IPS-15b (cell line): ENCODE measurements around the gene FHL1.
A peak's percentile ranks its signal among the peaks of the same experiment; 100 is the strongest.
"Not testable (repeated sequence)": the region's sequence is repeated elsewhere in the genome, so short reads cannot be mapped to it uniquely, and the experiment has no call there.

ENCODE experiments used
- H3K27me3 ChIP-seq: one replicate; pipeline ENCODE4 v1.6.1; 2013; ENCODE audit warnings: low read length; ENCODE audit not compliant: control insufficient read depth, insufficient read depth
- H3K36me3 ChIP-seq: one replicate; pipeline ENCODE4 v1.6.1; 2013; ENCODE audit warnings: low read length; ENCODE audit not compliant: control insufficient read depth, insufficient read depth
- H3K4me1 ChIP-seq: one replicate; pipeline ENCODE4 v1.6.1; 2013; ENCODE audit warnings: mild to moderate bottlenecking, low read length; ENCODE audit not compliant: control insufficient read depth, insufficient read depth
- H3K4me3 ChIP-seq: one replicate; pipeline ENCODE4 v1.5.1; 2013; ENCODE audit warnings: low read depth, low read length
- H3K9ac ChIP-seq: one replicate; pipeline ENCODE4 v1.6.1; 2013; ENCODE audit warnings: low read depth, mild to moderate bottlenecking, low read length
- H3K9me3 ChIP-seq: one replicate; pipeline ENCODE4 v1.6.1; 2013; ENCODE audit warnings: mild to moderate bottlenecking, low read length; ENCODE audit not compliant: control insufficient read depth, insufficient read depth

Gene FHL1

GRCh38 chrX:136147315-136147901 lies at the start of gene FHL1:
FHL1 (plus strand) TSS chrX:136147533.
- Histone ChIP-seq H3K9me3 (peaks cover 3% of the 10 kb centered on the region), H3K9ac (peak within 1 kb of the TSS; percentile 54), H3K36me3 (no peaks in the 10 kb centered on the region), H3K4me3 (peak within 1 kb of the TSS; percentile 69), H3K4me1 (peaks cover 2% of the 10 kb centered on the region), H3K27me3 (peaks cover 21% of the 10 kb centered on the region)

GRCh38 chrX:136097871-136098805 lies 49.2 kb upstream of the FHL1 start:
- Histone ChIP-seq H3K9ac (no peak overlapping the region), H3K27me3 (no peaks in the 10 kb centered on the region), H3K9me3 (no peaks in the 10 kb centered on the region), H3K4me1 (no peaks in the 10 kb centered on the region), H3K4me3 (no peak overlapping the region), H3K36me3 (no peaks in the 10 kb centered on the region)

- Histone ChIP-seq H3K9me3 (no peaks in the 10 kb centered on the region), H3K36me3 (no peaks in the 10 kb centered on the region), H3K27me3 (no peaks in the 10 kb centered on the region), H3K9ac (no peak overlapping the region), H3K4me3 (no peak overlapping the region), H3K4me1 (no peaks in the 10 kb centered on the region)
These were observed 42.4 kb upstream of the FHL1 start for GRCh38 chrX:136104936-136105335.

GRCh38 chrX:136106920-136107528 lies 40.3 kb upstream of the FHL1 start:
- Histone ChIP-seq H3K4me1 (no peaks in the 10 kb centered on the region), H3K9ac (no peak overlapping the region), H3K36me3 (no peaks in the 10 kb centered on the region), H3K4me3 (no peak overlapping the region), H3K27me3 (no peaks in the 10 kb centered on the region), H3K9me3 (no peaks in the 10 kb centered on the region)

- H3K4me1 ChIP-seq, H3K27me3 ChIP-seq, H3K4me3 ChIP-seq, H3K9me3 ChIP-seq, H3K36me3 ChIP-seq, H3K9ac ChIP-seq: not testable (repeated sequence)
These were observed 38.4 kb upstream of the FHL1 start for GRCh38 chrX:136108905-136109304.

GRCh38 chrX:136112286-136112685 lies 35.0 kb upstream of the FHL1 start:
- Histone ChIP-seq H3K36me3 (no peaks in the 10 kb centered on the region), H3K27me3 (no peaks in the 10 kb centered on the region), H3K4me3 (no peak overlapping the region), H3K4me1 (no peaks in the 10 kb centered on the region), H3K9me3 (no peaks in the 10 kb centered on the region), H3K9ac (no peak overlapping the region)

- H3K4me1 ChIP-seq = no peaks in the 10 kb centered on the region
These were observed 34.6 kb upstream of the FHL1 start for GRCh38 chrX:136112778-136113177.

GRCh38 chrX:136115126-136115903 lies 32.0 kb upstream of the FHL1 start:
- H3K4me1 ChIP-seq = no peaks in the 10 kb centered on the region
- H3K36me3 ChIP-seq = no peaks in the 10 kb centered on the region
- H3K9ac ChIP-seq = no peak overlapping the region
- H3K9me3 ChIP-seq = no peaks in the 10 kb centered on the region
- H3K4me3 ChIP-seq = no peak overlapping the region
- no peaks in the 10 kb centered on the region for H3K27me3 ChIP-seq

More at GRCh38 chrX:136112778-136113177, 34.6 kb upstream of the FHL1 start:
- Histone ChIP-seq H3K27me3 (no peaks in the 10 kb centered on the region), H3K36me3 (no peaks in the 10 kb centered on the region), H3K9ac (no peak overlapping the region), H3K9me3 (no peaks in the 10 kb centered on the region), H3K4me3 (no peak overlapping the region)

- H3K4me1 ChIP-seq = no peaks in the 10 kb centered on the region
- H3K9ac ChIP-seq = no peak overlapping the region
- no peak overlapping the region for H3K4me3 ChIP-seq
- no peaks in the 10 kb centered on the region for H3K27me3 ChIP-seq
- H3K9me3 ChIP-seq = no peaks in the 10 kb centered on the region
- H3K36me3 ChIP-seq = no peaks in the 10 kb centered on the region
These were observed 31.4 kb upstream of the FHL1 start for GRCh38 chrX:136115904-136116297.

GRCh38 chrX:136121788-136122187 lies 25.5 kb upstream of the FHL1 start:
- no peaks in the 10 kb centered on the region for H3K4me1 ChIP-seq
- H3K27me3 ChIP-seq = no peaks in the 10 kb centered on the region
- H3K9me3 ChIP-seq = no peaks in the 10 kb centered on the region
- H3K4me3 ChIP-seq = no peak overlapping the region
- no peaks in the 10 kb centered on the region for H3K36me3 ChIP-seq
- H3K9ac ChIP-seq = no peak overlapping the region

GRCh38 chrX:136122207-136122606 lies 25.1 kb upstream of the FHL1 start:
- no peaks in the 10 kb centered on the region for H3K4me1 ChIP-seq
- H3K4me3 ChIP-seq = no peak overlapping the region
- H3K9ac ChIP-seq = no peak overlapping the region
- H3K27me3 ChIP-seq = no peaks in the 10 kb centered on the region
- H3K36me3 ChIP-seq = no peaks in the 10 kb centered on the region
- H3K9me3 ChIP-seq = no peaks in the 10 kb centered on the region
